Transverse colon (tissue), 3 donors: Measurements from ENCODE around the gene CHST11.

ENCODE experiments used
- CTCF ChIP-seq, 5 experiments: fragments of 200-600 bp in 3 of 5; fragments of 450-650 bp in 2 of 5; sonication (generic) in 3 of 5; IDR thresholded peaks; 1 replicate in 2 of 5; 2 replicates in 3 of 5; pipeline ENCODE4 v1.5.1; 2016 to 2017; ENCODE audit warnings: antibody characterized with exemption in 5 of 5, inconsistent platforms in 3 of 5, mild to moderate bottlenecking in 2 of 5, moderate library complexity in 1 of 5
- POLR2A ChIP-seq: fragments of 450-650 bp; IDR thresholded peaks from one replicate; pipeline ENCODE4 v1.6.1; 2016; ENCODE audit warnings: antibody characterized with exemption, mild to moderate bottlenecking, moderate library complexity

- TF ChIP-seq CTCF (IDR thresholded peaks at IDR 0.05) (no peak), POLR2A (no peak)
These were observed 170.7 kb downstream of the CHST11 start for GRCh38 chr12:104627231-104627989.
